Measurements from ENCODE around the gene ESPL1. TPM values are rescaled to one million over a fixed set of nuclear protein-coding genes. Genes with fewer than 3 reads are reported as not detected.

Gene ESPL1
- total and polyA plus RNA-seq, 2 donors (not counting 1 experiment from before 2014, with no cell fraction given) = 1.4 to 1.8 TPM

GRCh38 chr12:53333289-53333688, 65.2 kb downstream of the ESPL1 start:
- H3K9ac ChIP-seq (ENCODE audit: insufficient read depth, low read length) = no peak overlapping the region
- H3K4me2 ChIP-seq (ENCODE audit: extremely low read depth, insufficient read depth, low read length) = no peak overlapping the region
- H4K20me1 ChIP-seq (ENCODE audit: control insufficient read depth, extremely low read depth, insufficient read depth, low read length) = no peaks in the 10 kb centered on the region
- no peaks in the 10 kb centered on the region for H3K9me3 ChIP-seq (ENCODE audit: control insufficient read depth, insufficient read depth, low read depth, low read length)
- no peak overlapping the region for H2AFZ ChIP-seq (ENCODE audit: low read length)
- peaks cover 64% of the 10 kb centered on the region for H3K27me3 ChIP-seq (ENCODE audit: control insufficient read depth, insufficient read depth, low read length)
- TF ChIP-seq CTCF (conservative IDR thresholded peaks at IDR 0.05 in 1 of 2, IDR thresholded peaks at IDR 0.05 in 1 of 2; ENCODE audit: low read depth in 1 of 2, low read length in 2 of 2) (no peak), EZH2 (IDR thresholded peaks at IDR 0.05; ENCODE audit: low read length, missing control alignments) (no peak)
- DNase-seq (ENCODE audit: low read depth in 2 of 2) = no peak
- H3K27ac ChIP-seq (ENCODE audit: insufficient read depth, low read length) = no peak overlapping the region
- H3K79me2 ChIP-seq (ENCODE audit: control insufficient read depth, insufficient read depth, low read length) = no peaks in the 10 kb centered on the region
- H3K36me3 ChIP-seq (ENCODE audit: control insufficient read depth, insufficient read depth, low read length) = no peaks in the 10 kb centered on the region
- no peak overlapping the region for H3K4me3 ChIP-seq (replicated peaks in 1 of 4; ENCODE audit: control extremely low read depth in 1 of 4, insufficient read depth in 1 of 4, low read depth in 3 of 4, low read length in 4 of 4)
- H3K4me1 ChIP-seq (ENCODE audit: control insufficient read depth, extremely low read depth, insufficient read depth, low read length) = no peaks in the 10 kb centered on the region

GRCh38 chr12:53333845-53334244, 65.7 kb downstream of the ESPL1 start:
- no peak overlapping the region for H2AFZ ChIP-seq (ENCODE audit: low read length)
- H3K4me3 ChIP-seq (replicated peaks in 1 of 4; ENCODE audit: control extremely low read depth in 1 of 4, insufficient read depth in 1 of 4, low read depth in 3 of 4, low read length in 4 of 4) = no peak overlapping the region
- H3K4me1 ChIP-seq (ENCODE audit: control insufficient read depth, extremely low read depth, insufficient read depth, low read length) = no peaks in the 10 kb centered on the region
- H3K36me3 ChIP-seq (ENCODE audit: control insufficient read depth, insufficient read depth, low read length) = no peaks in the 10 kb centered on the region
- no peaks in the 10 kb centered on the region for H4K20me1 ChIP-seq (ENCODE audit: control insufficient read depth, extremely low read depth, insufficient read depth, low read length)
- no peak for TF ChIP-seq CTCF (conservative IDR thresholded peaks at IDR 0.05 in 1 of 2, IDR thresholded peaks at IDR 0.05 in 1 of 2; ENCODE audit: low read depth in 1 of 2, low read length in 2 of 2)
- TF ChIP-seq EZH2 (IDR thresholded peaks at IDR 0.05; ENCODE audit: low read length, missing control alignments) = no peak
- H3K27me3 ChIP-seq (ENCODE audit: control insufficient read depth, insufficient read depth, low read length) = peaks cover 70% of the 10 kb centered on the region
- no peaks in the 10 kb centered on the region for H3K9me3 ChIP-seq (ENCODE audit: control insufficient read depth, insufficient read depth, low read depth, low read length)
- no peak overlapping the region for H3K27ac ChIP-seq (ENCODE audit: insufficient read depth, low read length)
- DNase-seq (ENCODE audit: low read depth in 2 of 2) = no peak
- no peak overlapping the region for H3K9ac ChIP-seq (ENCODE audit: insufficient read depth, low read length)
- no peaks in the 10 kb centered on the region for H3K79me2 ChIP-seq (ENCODE audit: control insufficient read depth, insufficient read depth, low read length)
- no peak overlapping the region for H3K4me2 ChIP-seq (ENCODE audit: extremely low read depth, insufficient read depth, low read length)

GRCh38 chr12:53334822-53335221, 66.7 kb downstream of the ESPL1 start:
- Histone ChIP-seq H3K79me2 (ENCODE audit: control insufficient read depth, insufficient read depth, low read length) (no peaks in the 10 kb centered on the region), H4K20me1 (ENCODE audit: control insufficient read depth, extremely low read depth, insufficient read depth, low read length) (no peaks in the 10 kb centered on the region), H3K27me3 (ENCODE audit: control insufficient read depth, insufficient read depth, low read length) (peaks cover 66% of the 10 kb centered on the region), H3K9ac (ENCODE audit: insufficient read depth, low read length) (no peak overlapping the region), H2AFZ (ENCODE audit: low read length) (no peak overlapping the region), H3K9me3 (ENCODE audit: control insufficient read depth, insufficient read depth, low read depth, low read length) (no peaks in the 10 kb centered on the region), H3K4me1 (ENCODE audit: control insufficient read depth, extremely low read depth, insufficient read depth, low read length) (no peaks in the 10 kb centered on the region), H3K27ac (ENCODE audit: insufficient read depth, low read length) (no peak overlapping the region), H3K4me3 (replicated peaks in 1 of 4; ENCODE audit: control extremely low read depth in 1 of 4, insufficient read depth in 1 of 4, low read depth in 3 of 4, low read length in 4 of 4) (no peak overlapping the region), H3K4me2 (ENCODE audit: extremely low read depth, insufficient read depth, low read length) (no peak overlapping the region), H3K36me3 (ENCODE audit: control insufficient read depth, insufficient read depth, low read length) (no peaks in the 10 kb centered on the region)
- no peak for DNase-seq (ENCODE audit: low read depth in 2 of 2)
- no peak for TF ChIP-seq CTCF (conservative IDR thresholded peaks at IDR 0.05 in 1 of 2, IDR thresholded peaks at IDR 0.05 in 1 of 2; ENCODE audit: low read depth in 1 of 2, low read length in 2 of 2)
- no peak for TF ChIP-seq EZH2 (IDR thresholded peaks at IDR 0.05; ENCODE audit: low read length, missing control alignments)

Data from fibroblast of lung (primary cell).